K562 (cell line): ENCODE results near the gene VPS41. TPM values are rescaled to one million over a fixed set of nuclear protein-coding genes. Genes with fewer than 3 reads are reported as not detected.
A peak's percentile ranks its signal among the peaks of the same experiment; 100 is the strongest.

Experiments
- ATAC-seq: fragments of 200-7000 bp; cut with Tn5 transposase; 3 replicates; pipeline ENCODE4 v1.9.1; 2020; ENCODE audit warnings: moderate library complexity
- BruUV-seq: library from RNA; stranded (reverse); fragments of 400-500 nt; replicated peaks from 2 replicates; lab custom pipeline; 2021; lab: Mats Ljungman, UMichigan
- CTCF ChIA-PET: fragments of 300-600 bp; formaldehyde crosslinking; extraction: SDS; loops from one replicate; lab custom pipeline; 2021; ENCODE audit warnings: low intra/inter-chr PET ratio; lab: Yijun Ruan, JAX
- POLR2A ChIA-PET: fragments of 300-600, 350-650 bp; sonication (Branson Sonifier 250); formaldehyde crosslinking; extraction: SDS; loops from one replicate; lab custom pipeline; 2021; ENCODE audit warnings: antibody characterized with exemption, inconsistent platforms; lab: Yijun Ruan, JAX
- DNase-seq, 4 experiments: peaks; one replicate each; pipeline versions ENCODE4 v3.0.0 to v3.0.0-alpha.2; 2011 to 2018; ENCODE audit warnings: low spot score in 3 of 4, mixed read lengths in 3 of 4; ENCODE audit errors: extremely low read depth in 1 of 4
- FAIRE-seq: peaks from 2 replicates; lab custom pipeline; 2011; peaks lifted over from hg19 to GRCh38; lab: Jason Lieb, UNC
- H2AFZ ChIP-seq: 2 replicates; pipeline ENCODE4 v1.6.0; 2011; ENCODE audit warnings: low read depth, low read length, control low read depth, inconsistent platforms
- H3K27ac ChIP-seq: fragments of 200-600 bp; 3 replicates; pipeline ENCODE4 v1.8.0; 2011; ENCODE audit warnings: low read depth, mild to moderate bottlenecking, control low read depth, inconsistent platforms, low read length, moderate library complexity, mixed read lengths; ENCODE audit errors: extremely low read depth
- H3K27me3 ChIP-seq, 2 experiments: fragments of 300-600 bp in 1 of 2; 2 replicates in 1 of 2; 3 replicates in 1 of 2; pipeline versions ENCODE4 v1.6.0 to v1.8.0; 2011; ENCODE audit warnings: inconsistent platforms in 2 of 2, low read length in 2 of 2, mild to moderate bottlenecking in 1 of 2, mixed read lengths in 1 of 2, moderate library complexity in 1 of 2; ENCODE audit not compliant: control insufficient read depth in 2 of 2, insufficient read depth in 2 of 2
- H3K36me3 ChIP-seq: fragments of 300-600 bp; 3 replicates; pipeline ENCODE4 v1.8.0; 2011; ENCODE audit warnings: mild to moderate bottlenecking, low read length, inconsistent platforms; ENCODE audit not compliant: control insufficient read depth, insufficient read depth
- H3K4me1 ChIP-seq, 2 experiments: fragments of 200-600 bp in 1 of 2; replicated peaks in 1 of 2; 2 replicates in 1 of 2; 3 replicates in 1 of 2; pipeline versions ENCODE4 v1.5.1 to v1.8.0; 2011; ENCODE audit warnings: inconsistent platforms in 2 of 2, low read length in 2 of 2, mild to moderate bottlenecking in 1 of 2, mixed read lengths in 1 of 2, moderate library complexity in 1 of 2; ENCODE audit not compliant: control insufficient read depth in 2 of 2, insufficient read depth in 2 of 2
- H3K4me2 ChIP-seq: 2 replicates; pipeline ENCODE4 v1.6.1; 2011; ENCODE audit warnings: low read length, control low read depth, inconsistent platforms, mixed read lengths; ENCODE audit not compliant: insufficient read depth
- H3K4me3 ChIP-seq: fragments of 200-600 bp; sonication (generic), shearing (Covaris generic); 2 replicates; pipeline ENCODE4 v1.5.1; 2016; ENCODE audit warnings: control low read depth, inconsistent platforms
- H3K79me2 ChIP-seq: fragments of 200-600 bp; 3 replicates; pipeline ENCODE4 v1.8.0; 2011; ENCODE audit warnings: low read length, inconsistent platforms; ENCODE audit not compliant: control insufficient read depth, insufficient read depth
- H3K9ac ChIP-seq, 2 experiments: 2 replicates each; pipeline versions ENCODE4 v1.6.0 to v1.6.1; 2011; ENCODE audit warnings: low read depth in 2 of 2, low read length in 2 of 2, control low read depth in 1 of 2, inconsistent platforms in 1 of 2, mild to moderate bottlenecking in 1 of 2, mixed read lengths in 1 of 2; ENCODE audit not compliant: insufficient read depth in 1 of 2
- H3K9me1 ChIP-seq: one replicate; pipeline ENCODE4 v1.6.0; 2011; ENCODE audit warnings: inconsistent platforms, mild to moderate bottlenecking, low read length, moderate library complexity; ENCODE audit not compliant: control insufficient read depth, insufficient read depth
- H3K9me3 ChIP-seq: replicated peaks from 2 replicates; pipeline ENCODE4 v1.5.1; 2011; ENCODE audit warnings: low read depth, low read length, inconsistent platforms; ENCODE audit not compliant: control insufficient read depth, insufficient read depth
- H4K20me1 ChIP-seq: replicated peaks from 2 replicates; pipeline ENCODE4 v1.6.1; 2011; ENCODE audit warnings: low read length, inconsistent platforms, mixed read lengths; ENCODE audit not compliant: control insufficient read depth, insufficient read depth
- BHLHE40 ChIP-seq: IDR thresholded peaks from 2 replicates; pipeline ENCODE4 v1.6.1; 2011; ENCODE audit warnings: low read length, improper control_type of control experiment
- DIDO1 ChIP-seq: fragments of 450-650 bp; IDR thresholded peaks from 2 replicates; pipeline ENCODE4 v1.6.1; 2016; ENCODE audit warnings: low read depth, missing biosample characterization, missing genetic modification characterization
- FOSL1 ChIP-seq: fragments of 200-800 bp; sonication (Bioruptor generic); conservative IDR thresholded peaks from 2 replicates; pipeline ENCODE4 v1.6.1; 2016; ENCODE audit warnings: missing genetic modification characterization, missing compliant biosample characterization
- FOXK1 ChIP-seq: sonication (generic); formaldehyde crosslinking; IDR thresholded peaks from 2 replicates; pipeline ENCODE4 v1.8.0; 2022; ENCODE audit warnings: missing genetic modification reagents, mild to moderate bottlenecking, borderline replicate concordance
- KDM2B ChIP-seq: fragments of 250-450 bp; sonication (Bioruptor Pico); IDR thresholded peaks from 2 replicates; pipeline ENCODE4 v1.8.0; 2021; ENCODE audit warnings: mild to moderate bottlenecking, moderate library complexity
- NCOA6 ChIP-seq: fragments of 450-650 bp; IDR thresholded peaks from 2 replicates; pipeline ENCODE4 v1.6.1; 2017; ENCODE audit warnings: mild to moderate bottlenecking
- RB1 ChIP-seq: fragments of 450-650 bp; IDR thresholded peaks from 2 replicates; pipeline ENCODE4 v1.6.1; 2017; ENCODE audit warnings: low read depth, mild to moderate bottlenecking
- TARDBP ChIP-seq: fragments of 450-650 bp; IDR thresholded peaks from 2 replicates; pipeline ENCODE4 v1.6.1; 2016
- ZBTB26 ChIP-seq: fragments of 450-650 bp; formaldehyde crosslinking; IDR thresholded peaks from 2 replicates; pipeline ENCODE4 v1.4.0; 2022; ENCODE audit warnings: missing genetic modification characterization
- ZNF512 ChIP-seq: IDR thresholded peaks from 2 replicates; pipeline ENCODE4 v1.6.1; 2016; ENCODE audit warnings: missing genetic modification characterization, missing compliant biosample characterization
- WGBS: fragments of 100-300 bp; shearing (Covaris generic); methylation state at CpG from one replicate; pipeline ENCODE4 v1.1.6; 2016; ENCODE audit warnings: low coverage, mixed read lengths; ENCODE audit not compliant: insufficient coverage; ENCODE audit errors: missing lambda C conversion rate; 5-methylcytosine and 5-hydroxymethylcytosine counted together
- in situ Hi-C: fragments of 300-500 bp; cut with MboI; formaldehyde crosslinking; loops from 4 replicates; pipeline ENCODE4 v1.15.0; 2018; ENCODE audit warnings: inconsistent platforms, mixed read lengths
- intact Hi-C: fragments of 100-400 bp; cut with micrococcal nuclease; formaldehyde crosslinking; loops from 2 replicates; pipeline ENCODE4 v1.14.2; 2022
- polyA plus RNA-seq, 8 experiments: library from polyadenylated mRNA; depleted of rRNA in 4 of 8; stranded (reverse) in 5 of 8; unstranded in 3 of 8; fragments of >200 nt; fragmentation: Nextera tagmentation in 2 of 8; fragmentation: Illumina TruSeq in 1 of 8; extraction: Ambion mirVana in 2 of 8; extraction: Trizol in 1 of 8; gene quantifications; 2 replicates each; pipeline versions ENCODE4 v1.2.1 to v1.2.3, GENCODE V29; 2011 to 2014; ENCODE audit warnings: inconsistent platforms in 1 of 8, missing spikeins in 1 of 8
- total RNA-seq, 7 experiments: library from RNA; depleted of rRNA in 6 of 7; stranded (reverse); fragments of >200 nt in 6 of 7; fragmentation: Illumina TruSeq in 2 of 7; extraction: Trizol in 2 of 7; gene quantifications; 2 replicates each; pipeline versions ENCODE4 v1.2.1 to v1.2.3, GENCODE V29; 2011 to 2021; ENCODE audit warnings: low replicate concordance in 1 of 7
- TF ChIP-seq, protein P1 (sequence below): fragments of 250-450 bp; sonication (Bioruptor Pico); IDR thresholded peaks from 2 replicates; pipeline ENCODE4 v1.8.0; 2022; ENCODE audit warnings: inconsistent platforms

The VPS41 gene
- total and polyA plus RNA-seq, 9 of the 15 experiments (the other 6 are each of a cell fraction or from before 2014, with no cell fraction given): 17.7 to 46.8 (median 32.1) TPM

GRCh38 chr7:38936641-38937040 is 27.6 kb upstream of the VPS41 start (continued):
- TF ChIP-seq FOXK1 (CRISPR knock-in tag): no peak
- TF ChIP-seq RB1: no peak
- no peak for TF ChIP-seq ZNF512 (tag)
- TF ChIP-seq, protein P1, sequence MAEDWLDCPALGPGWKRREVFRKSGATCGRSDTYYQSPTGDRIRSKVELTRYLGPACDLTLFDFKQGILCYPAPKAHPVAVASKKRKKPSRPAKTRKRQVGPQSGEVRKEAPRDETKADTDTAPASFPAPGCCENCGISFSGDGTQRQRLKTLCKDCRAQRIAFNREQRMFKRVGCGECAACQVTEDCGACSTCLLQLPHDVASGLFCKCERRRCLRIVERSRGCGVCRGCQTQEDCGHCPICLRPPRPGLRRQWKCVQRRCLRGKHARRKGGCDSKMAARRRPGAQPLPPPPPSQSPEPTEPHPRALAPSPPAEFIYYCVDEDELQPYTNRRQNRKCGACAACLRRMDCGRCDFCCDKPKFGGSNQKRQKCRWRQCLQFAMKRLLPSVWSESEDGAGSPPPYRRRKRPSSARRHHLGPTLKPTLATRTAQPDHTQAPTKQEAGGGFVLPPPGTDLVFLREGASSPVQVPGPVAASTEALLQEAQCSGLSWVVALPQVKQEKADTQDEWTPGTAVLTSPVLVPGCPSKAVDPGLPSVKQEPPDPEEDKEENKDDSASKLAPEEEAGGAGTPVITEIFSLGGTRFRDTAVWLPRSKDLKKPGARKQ (CRISPR knock-in tag): no peak
- TF ChIP-seq NCOA6: no peak
- TF ChIP-seq TARDBP: no peak
- no peak for TF ChIP-seq DIDO1 (tag)
- TF ChIP-seq KDM2B (CRISPR knock-in tag): no peak

GRCh38 chr7:38934536-38934935 is 25.5 kb upstream of the VPS41 start:
- CTCF ChIA-PET: interaction anchor here (0.6 kb wide), 1 partner anchor 533 kb away, joined by 3 read pairs; no protein-coding TSS in a partner anchor
- FAIRE-seq (no peak), DNase-seq (no peak), ATAC-seq (no peak; the same call in 2 of the 3 replicates)
- POLR2A ChIA-PET: no interaction called here
- Histone ChIP-seq H3K9ac (no peak overlapping the region), H3K9me1 (no peaks in the 10 kb centered on the region), H3K79me2 (no peaks in the 10 kb centered on the region), H3K4me3 (no peak overlapping the region), H2AFZ (no peak overlapping the region), H3K4me1 (0 out of 5 replicates have a peak, but pooled peaks cover 0 to 4% of the 10 kb centered on the region in 2 experiments), H3K9me3 (no peaks in the 10 kb centered on the region), H4K20me1 (no peaks in the 10 kb centered on the region), H3K36me3 (no peaks in the 10 kb centered on the region), H3K4me2 (no peak overlapping the region), H3K27me3 (peaks cover 7 to 13% of the 10 kb centered on the region in 2 experiments; a peak in 2 of 5 replicates), H3K27ac (no peak overlapping the region)
- in situ Hi-C loops: loop anchor here (5.0 kb wide), 1 partner anchor 533 kb away; no protein-coding TSS in a partner anchor
- intact Hi-C loops: loop anchor here (5.0 to 10.0 kb wide), 3 partner anchors 137 to 420 kb away; no protein-coding TSS in a partner anchor
- no TSS peak for BruUV-seq
- WGBS: 5% methylated on average over 10 of the region's 10 CpGs
- TF ChIP-seq FOSL1 (tag) (peak; percentile 33; the same call in 1 of the 2 replicates), ZBTB26 (CRISPR knock-in tag) (no peak), BHLHE40 (0 out of 2 replicates have a peak, but pooled peaks have one; percentile 11)
